HG03342 (cell line): ENCODE data around the gene BCL11B.
"Not testable (repeated sequence)": the region's sequence is repeated elsewhere in the genome, so short reads cannot be mapped to it uniquely, and the experiment has no call there.

ENCODE experiments used
- ATAC-seq: cut with Tn5 transposase; IDR thresholded peaks from one replicate; pipeline ENCODE4 v1.9.1; 2021; ENCODE audit warnings: mild to moderate bottlenecking, moderate library complexity; ENCODE audit not compliant: unreplicated experiment

BCL11B gene

DNA sequence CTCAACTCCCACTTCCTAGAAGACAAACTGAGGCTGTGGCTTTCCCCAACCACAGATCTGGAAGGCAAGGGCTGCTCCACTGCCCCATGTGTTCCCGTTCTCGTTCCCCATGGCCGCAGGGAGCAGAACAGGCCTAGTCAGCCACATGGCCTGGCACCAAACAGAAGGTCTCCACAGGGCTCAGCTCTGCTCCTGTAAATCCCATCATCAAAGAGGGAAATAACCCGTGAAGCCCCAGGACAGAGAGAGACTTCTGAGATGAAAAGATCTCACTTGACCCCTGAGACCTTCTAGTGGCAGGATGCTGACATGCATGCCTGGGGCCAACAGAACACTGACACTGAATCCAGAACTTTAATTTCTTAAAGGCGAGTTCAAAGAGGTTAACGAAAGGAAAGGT lies 68.9 kb downstream of the BCL11B start:
- ATAC-seq, result no peak

DNA sequence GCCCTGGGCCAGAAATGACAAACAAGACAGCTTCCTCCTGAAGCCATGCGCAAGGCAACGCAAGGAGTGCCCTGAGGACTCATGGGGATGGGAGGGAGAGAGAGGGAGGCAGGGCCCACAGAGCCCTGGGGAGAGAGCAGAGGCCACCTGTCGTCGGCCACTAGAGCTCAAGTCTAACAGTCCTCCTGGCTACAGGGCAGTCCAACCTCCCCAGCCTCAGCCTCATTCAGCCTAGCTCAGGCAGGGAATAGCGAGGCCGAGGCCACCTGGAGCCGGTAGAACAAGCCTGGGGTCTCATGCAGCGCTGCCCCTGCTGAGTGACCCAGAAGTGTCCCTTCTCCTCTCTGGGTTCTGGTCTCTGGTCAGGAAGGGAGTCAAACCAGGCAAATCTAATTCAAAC lies 69.5 kb downstream of the BCL11B start:
- no peak for ATAC-seq

DNA sequence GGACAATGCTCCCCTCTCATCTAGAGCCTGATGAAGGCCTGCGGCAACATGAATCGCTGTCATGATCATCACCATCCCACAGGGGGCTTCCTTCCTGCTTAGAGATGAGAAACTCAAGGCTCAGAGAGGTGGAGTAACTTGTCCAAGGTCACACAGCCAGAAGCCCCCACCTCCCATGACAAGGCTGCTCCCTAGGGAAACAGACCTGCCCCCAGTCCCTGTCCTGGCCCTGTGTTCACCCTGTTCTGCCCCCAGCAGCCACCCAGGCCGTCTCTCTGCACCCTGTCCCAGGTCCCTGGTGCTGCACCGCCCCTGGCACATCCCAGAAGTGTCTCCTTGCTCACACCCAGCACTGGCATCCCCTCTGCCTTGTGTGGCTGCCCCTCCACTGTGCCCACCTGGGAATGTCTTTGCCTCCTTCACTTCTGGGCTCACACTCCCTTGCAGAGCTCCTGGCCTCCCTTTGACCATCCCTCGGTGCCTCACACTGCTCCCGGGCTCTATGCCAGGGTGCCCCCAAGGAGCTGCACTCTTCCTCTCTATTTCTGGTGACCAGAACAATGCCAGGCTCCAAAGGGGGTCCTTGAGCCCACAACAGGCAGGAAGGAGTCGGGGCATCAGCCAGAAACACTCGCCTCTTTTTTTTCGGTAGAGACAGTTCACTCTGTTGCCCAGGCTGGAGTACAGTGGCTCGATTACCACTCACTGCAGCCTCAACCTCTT lies 70.5 kb downstream of the BCL11B start:
- ATAC-seq, result no peak

DNA sequence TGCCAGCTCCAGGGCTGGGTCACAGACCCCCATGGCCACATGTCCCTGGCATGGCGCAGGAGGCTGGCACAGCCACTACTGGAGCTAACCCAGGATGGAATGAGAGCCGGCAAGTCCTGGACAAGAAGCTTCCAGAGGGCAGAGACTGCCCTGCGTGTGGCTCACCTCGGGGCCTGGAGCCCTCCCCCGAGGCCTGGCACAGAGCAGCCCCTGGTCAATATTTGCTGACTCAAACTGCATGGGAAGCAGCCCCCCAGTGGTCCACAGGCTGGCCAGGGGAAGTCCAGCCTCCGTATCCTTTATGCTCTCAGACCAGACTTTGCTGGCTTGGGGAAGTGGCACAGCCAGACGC lies 71.4 kb downstream of the BCL11B start:
- no peak for ATAC-seq

DNA sequence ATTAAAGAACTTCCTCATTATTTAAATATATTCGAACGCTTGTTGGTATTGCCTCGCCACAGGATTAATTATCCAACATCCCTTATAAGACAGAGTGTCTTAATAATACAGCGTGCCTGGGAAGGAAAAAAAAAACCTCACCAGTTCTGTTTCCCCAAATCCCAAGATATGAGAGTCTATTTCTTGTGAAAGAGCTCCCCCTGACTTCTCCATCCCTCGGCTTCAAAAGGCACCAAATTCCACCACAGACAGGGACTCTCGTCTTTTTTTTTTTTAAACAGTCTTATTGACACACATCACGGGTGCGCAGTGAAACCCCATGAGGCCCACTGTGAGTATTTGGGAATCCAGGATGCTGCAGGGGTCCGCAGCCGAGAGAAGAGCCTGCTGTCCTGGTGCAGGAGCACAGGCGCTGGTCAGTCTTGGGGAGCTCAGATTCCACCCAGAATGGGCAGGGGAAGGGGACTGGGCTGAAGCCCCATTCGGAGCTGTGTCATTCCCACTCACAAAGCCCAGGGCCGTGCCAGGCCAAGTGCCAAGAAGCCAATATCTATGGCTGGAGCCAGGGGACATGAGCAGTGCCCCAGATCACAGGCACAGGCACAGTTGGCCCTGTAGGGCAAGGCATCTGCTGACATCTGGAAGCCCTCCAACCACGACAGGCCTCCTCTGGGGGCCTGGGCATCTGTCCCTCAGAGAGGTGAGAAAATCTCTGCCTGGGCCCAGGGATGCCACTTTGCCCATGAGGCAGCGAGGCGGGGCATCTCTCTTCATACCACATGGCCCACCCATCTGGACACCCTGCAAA lies 71.9 kb downstream of the BCL11B start:
- no peak for ATAC-seq

DNA sequence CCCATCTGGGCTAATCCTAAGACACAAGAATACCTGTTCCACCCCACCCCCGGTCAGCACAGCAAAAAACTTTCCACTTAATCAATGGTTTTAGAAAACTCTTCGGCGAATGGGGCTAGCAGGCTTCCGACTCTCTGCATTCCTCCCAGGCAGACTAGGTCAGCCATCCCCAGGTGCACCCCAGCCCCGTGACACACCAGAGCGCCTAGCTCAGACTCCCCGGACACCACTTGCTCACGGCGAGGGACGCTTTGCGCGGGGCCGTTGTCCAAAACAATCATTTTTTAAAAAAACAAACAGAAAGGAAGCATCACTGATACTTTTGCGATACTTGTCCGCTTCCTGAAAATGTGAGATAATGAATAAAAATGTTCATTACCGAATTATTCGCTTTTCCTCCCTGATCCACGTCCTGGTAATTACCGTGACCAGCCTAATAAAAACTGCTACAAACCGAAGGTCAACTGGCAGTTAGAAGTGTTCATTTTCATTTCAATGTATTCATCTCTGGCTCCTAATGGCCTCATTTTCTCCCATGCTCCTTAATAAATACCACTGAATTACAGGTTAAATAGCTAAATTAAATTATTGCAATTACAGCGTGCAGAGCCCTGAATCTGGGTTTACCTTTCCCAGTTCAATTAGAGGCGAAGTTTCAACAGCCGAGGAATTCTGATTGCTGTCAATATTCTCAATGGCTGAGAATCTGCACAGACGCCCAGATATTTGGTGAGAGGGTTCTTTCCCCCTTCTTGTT lies 73.1 kb downstream of the BCL11B start:
- ATAC-seq, result no peak

DNA sequence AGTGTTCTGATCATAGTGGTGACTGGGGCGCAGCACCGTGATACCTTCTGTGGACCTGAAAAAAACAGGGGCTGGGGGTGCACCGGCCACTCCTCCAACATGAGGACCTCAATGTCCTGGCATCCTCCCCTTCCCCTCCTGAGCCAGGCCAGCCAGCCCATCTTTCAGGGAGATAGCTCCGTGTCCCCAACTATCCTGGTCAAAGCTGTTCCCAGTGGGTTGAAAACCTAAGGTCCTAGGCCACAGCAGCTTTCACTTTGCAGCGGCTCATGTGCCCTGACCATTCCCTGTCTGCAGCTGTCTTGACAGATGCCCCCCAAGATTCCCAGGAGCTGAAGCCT lies 75.7 kb downstream of the BCL11B start:
- no peak for ATAC-seq

DNA sequence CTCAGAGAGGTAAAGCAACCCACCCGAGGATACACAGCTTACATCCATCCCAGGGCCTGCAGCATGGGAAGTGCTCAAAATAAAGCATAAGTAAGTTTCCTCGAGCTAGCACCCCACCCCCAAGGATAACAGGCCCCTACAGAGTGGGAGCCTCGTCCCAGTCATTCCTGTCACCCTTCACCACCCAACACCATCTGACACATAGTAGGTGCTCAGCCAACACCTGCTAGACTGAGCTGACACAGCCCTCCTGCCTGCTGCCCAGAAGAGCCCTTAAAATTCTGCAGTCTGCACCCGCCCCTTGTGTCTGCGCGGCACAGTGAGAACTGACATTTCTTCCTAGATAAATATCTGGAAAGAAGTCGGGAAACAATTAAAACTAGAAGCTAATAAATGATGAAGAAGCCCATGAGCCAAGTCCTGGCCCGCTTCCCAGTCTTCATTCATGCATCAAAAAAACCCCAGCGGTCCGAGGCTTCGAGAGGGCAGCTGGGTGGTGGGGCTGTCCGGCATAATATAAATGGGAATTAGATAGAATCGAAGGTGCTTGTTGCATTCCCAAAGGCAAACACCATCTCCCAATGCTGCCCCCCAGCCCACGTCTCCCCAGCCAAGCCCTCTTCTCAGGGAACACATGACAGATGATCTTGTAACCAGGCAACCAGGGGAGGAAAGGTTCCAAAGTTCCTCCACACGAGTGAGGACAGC lies 76.2 kb downstream of the BCL11B start:
- no peak for ATAC-seq

DNA sequence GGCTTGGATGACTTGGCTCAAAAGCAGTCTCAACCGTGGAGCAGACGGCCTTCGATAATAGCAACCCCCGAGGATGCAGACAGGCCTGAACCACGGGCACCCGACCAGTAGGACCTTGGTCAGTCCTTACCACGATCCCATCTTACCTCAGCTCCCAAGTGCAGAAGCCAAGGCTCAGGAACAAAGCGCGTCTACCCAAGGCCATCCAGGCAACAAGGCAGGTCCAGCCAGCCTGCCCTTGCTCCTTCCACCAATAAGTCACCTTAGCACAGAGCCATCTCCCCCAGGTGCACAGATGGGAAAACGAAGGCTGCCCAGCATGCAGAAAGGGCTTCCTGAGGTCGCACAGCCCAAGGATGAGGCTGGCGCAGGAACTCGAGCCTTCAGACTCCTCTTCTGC lies 77.3 kb downstream of the BCL11B start:
- no peak for ATAC-seq

DNA sequence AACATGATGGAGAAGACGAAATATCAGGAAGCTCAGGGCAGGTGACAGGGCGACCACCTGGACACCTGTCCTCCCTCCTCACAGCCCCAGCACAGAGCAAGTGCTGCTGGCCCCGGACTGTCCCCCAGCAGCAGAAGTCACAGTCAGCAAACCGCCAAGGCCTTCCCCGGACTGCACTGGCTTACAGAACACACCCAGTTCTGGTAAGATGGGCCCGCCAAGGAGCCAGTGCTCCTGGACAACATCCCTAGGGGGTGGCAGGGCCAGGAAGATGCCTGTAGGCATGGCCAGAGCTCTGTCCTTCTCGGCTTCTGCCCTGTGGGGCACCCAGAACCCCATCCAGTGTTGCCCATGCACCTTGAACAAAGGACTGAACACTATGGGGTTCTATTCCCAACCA lies 77.9 kb downstream of the BCL11B start:
- no peak for ATAC-seq

DNA sequence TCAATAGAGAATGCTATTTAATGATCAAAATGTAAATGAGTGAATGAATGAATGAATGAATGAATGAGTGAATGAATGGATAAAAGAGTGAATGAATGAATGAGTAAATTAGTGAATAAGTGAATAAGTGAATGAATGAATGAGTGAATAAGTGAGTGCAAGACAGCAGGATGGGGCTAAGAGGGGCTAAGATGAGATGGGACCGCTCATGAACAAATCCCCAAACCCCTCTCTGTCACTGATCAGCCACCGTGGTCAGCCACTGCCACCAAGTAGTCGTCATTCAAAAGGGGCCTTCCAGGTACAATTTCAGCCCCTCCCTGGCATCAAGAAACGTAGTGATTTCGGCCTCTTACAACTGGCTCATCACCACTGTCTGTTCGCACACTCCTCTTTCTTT lies 79.2 kb downstream of the BCL11B start:
- ATAC-seq, result no peak

DNA sequence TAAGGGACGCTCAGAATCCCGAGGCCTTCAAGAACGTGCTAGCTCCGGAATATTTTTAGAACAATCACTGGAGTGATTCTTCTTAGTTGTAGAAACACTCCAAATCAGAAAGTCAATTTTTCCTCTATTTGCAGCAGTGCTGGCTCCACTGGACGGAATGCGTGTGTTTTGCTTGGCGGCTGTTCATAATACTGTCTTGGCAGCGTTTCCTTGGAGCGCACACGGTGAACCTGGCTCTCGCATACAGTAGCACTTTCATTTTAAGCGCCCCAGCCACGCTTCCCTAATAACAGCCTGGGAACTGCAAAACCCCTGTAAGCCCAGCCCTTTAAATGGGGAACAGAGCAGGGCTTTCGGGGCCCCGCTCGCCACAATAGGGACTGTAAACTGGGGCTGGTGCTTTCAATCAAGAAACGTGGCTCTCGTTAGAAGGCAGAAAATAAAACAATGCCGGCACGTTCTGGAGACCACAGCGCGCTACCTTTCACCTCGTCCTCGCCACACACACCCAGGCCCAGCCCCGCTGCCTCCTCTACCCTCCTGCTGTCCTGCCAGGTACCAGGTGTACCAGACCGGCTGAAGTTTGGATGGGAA lies 79.9 kb downstream of the BCL11B start:
- ATAC-seq, result no peak

DNA sequence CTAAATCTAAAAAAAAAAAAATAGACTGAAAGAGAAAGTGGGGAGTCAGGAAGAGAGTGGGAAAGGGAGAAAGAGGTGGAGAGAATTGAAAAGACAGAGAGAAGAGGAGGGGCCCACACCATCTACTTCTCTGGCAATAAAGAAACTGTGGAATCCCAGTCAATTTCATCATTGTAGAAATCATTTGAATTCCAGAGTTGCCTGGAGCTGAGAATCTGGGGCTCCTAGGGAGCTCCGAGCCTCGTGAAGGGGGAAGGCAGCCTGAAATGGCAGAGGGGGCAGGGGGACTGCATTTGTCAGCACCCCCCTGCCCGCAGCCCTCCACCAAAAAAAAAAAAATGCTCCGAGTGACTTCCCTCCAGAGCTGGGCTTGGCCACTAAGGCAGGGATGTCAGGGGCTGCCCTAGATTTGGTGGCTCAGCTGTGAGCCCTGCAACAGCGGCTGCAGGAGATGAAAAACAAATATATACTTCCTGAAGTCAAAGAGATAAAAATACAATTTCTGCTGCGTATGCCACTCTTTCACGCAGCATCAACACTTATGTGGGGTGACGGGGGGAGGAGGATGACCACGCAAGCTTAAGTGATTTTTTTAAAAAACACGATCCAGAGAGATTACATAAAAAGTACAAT lies 80.5 kb downstream of the BCL11B start:
- no peak for ATAC-seq

DNA sequence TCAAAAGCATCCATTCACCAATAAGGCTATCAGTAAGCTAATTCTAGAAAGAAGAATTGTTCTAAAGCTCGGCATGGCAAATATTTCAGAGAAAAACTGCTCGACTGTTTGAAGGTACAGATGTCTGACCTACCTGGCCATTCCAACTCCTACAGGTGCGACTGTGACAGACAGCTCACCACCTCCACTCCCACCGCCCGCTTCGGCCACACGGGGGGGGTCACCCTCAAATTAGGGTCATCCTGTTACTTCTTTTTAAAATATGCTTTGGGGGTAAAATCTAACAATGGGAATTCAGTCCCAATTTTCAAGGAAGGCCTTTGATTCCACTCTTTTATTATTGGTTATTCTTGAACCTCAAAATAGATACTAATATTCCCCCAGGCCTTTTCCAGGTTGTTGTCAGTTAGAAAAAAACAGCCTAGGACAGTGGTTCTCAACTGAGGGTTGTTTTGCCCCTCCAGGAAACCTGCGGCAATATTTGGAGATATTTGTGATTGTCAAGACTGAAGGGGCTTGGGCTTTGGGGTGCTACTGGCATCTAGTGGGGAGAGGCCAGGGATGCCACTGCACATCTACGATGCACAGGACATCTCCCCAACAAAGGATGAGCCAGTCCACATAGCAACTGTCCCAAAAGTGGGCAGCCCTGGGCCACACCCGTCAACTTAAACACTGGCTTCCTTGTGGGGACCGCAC lies 81.2 kb downstream of the BCL11B start:
- ATAC-seq, result no peak

DNA sequence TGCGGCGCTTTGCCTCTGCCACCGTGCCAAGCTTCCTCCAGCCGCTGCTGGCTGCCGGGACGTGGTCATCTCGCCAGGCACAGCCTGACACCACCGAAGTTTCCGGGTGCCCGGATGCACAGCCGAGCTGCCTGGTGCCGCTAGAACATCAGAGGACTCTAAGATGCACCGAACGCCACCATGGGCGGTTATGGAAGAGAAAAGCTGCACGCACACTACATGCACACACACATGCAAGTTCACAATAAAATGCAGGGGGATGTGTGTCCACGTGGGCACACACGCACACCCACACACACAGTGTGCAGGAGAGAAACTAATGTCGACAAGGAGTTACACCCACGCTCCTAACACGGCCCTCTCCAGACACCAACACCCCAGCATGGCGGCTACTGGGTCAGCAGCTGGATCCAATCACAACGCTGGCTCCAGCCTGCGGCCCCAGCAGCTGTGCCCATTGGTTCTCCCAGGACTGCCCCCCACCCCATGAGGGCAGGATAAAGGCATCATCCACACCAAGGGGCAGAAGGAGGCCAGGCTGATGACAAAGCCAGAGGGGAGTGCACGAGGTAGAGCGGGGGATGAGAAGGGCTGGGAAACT lies 82.7 kb downstream of the BCL11B start:
- ATAC-seq, result no peak

DNA sequence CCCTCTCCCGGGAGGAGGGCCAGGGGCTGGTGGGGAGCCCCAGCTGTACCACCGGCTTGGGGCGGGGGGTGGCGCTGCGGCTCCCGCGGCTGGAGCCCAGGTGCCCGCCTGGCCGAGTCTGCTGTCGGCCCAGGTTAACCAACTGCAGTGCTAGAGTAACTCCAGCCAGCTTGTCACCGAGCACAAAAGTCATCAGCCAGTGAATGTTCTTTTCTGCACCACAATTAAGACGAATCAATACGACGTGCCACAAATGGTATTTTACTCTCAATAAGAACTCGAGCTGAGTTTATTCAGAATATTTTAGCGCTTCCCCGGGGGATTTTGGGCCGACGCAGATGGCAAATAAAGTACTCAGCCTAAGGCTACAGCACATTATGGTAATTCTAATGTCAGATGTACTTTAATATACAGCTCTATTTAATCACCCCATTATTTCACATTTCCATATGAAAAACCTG lies 83.2 kb downstream of the BCL11B start:
- no peak for ATAC-seq

DNA sequence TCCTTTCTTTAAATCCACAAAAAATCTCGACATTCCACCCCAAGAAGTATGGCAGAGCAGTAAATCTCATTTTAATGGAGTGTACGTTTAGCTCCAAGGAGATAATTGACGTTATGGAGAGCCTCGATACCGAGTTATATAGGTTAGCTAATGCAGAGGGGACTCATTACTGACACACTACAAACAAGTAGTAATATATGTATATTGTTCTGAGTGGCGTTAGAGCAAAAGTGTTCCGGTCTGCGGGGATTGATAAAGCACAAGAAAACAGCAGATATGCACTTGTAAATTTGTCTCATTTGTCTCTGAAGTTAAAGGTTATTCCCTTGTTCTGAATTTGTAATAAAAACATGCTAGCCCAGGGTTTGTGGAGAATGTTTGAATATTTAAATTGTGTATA lies 84.1 kb downstream of the BCL11B start:
- ATAC-seq, result no peak

DNA sequence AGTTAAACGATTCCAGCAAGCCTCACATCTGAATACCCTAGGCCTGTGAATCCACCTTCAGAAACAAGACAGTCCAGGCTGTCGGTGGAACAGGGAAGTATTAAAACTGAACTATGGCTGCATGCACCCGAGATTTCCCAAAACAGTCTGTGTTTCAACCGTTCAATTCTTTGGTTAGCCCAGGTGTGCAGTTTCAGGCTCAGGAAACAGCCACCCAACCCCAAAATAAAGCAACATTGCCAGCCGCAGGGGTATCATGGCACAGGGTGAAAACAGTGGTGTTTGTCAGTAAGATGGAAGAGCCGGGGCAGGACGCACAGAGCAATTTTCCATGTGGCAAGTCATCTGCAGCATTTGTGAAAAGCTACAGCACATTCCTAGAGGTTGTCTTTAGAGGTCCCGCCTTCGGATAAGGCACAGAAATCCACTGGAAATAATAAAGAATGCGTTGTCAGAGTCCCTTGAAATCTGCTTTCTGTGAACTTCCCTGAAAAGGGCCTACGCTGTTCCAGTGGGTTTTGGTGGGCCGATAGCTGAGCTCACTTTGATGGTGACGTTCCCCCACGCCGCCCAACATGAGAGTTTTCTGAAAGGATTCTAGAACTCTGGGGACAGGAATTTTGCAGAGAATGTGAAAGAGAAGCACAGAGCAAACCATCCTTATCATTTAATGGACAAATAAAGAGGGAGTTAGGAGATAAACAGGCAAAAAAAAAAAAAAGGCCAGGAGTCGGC lies 84.9 kb downstream of the BCL11B start:
- no peak for ATAC-seq

DNA sequence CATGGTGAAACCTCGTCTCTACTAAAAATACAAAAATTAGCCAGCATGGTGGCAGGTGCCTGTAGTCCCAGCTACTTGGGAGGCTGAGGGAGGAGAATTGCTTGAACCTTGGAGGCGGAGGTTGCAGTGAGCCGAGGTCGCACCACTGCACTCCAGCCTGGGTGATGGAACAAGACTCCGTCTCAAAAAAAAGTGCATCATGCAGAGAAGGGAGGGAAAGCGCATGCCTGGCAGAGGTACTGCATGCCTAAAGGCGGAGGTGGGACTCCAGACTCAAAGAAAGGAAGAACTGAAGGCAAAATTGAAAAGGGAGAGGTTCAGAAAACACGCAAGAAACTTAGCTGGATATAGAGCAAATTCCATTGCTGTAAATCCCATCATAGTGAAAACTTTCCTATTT lies 85.7 kb downstream of the BCL11B start:
- not testable (repeated sequence) for ATAC-seq
